GM04503 (cell line): Measurements from ENCODE around the gene ANXA9.

ENCODE experiments used
- DNase-seq: peaks from one replicate; pipeline ENCODE4 v3.0.0-alpha.2; 2012; ENCODE audit warnings: low read depth

Gene ANXA9

GRCh38 chr1:150974580-150975478, 7.3 kb upstream of the ANXA9 start, which contains the start of gene CERS2:
Gene CERS2, minus strand, starts transcription at chr1:150974835. Its CDS starts 5,745 bp downstream, at chr1:150969090.
- DNase-seq, result no peak

GRCh38 chr1:150976401-150976821, 5.7 kb upstream of the ANXA9 start:
- DNase-seq, result no peak

GRCh38 chr1:150976879-150977694, 5.0 kb upstream of the ANXA9 start:
- DNase-seq, result no peak

GRCh38 chr1:150979092-150980056, 2.7 kb upstream of the ANXA9 start:
- peak; percentile 44 for DNase-seq

GRCh38 chr1:150981177-150981804, 801 bp upstream of the ANXA9 start:
- DNase-seq, result no peak

- no peak for DNase-seq
These were observed 3.2 kb downstream of the ANXA9 start for GRCh38 chr1:150985179-150985825.

- DNase-seq, result no peak
These were observed 5.8 kb downstream of the ANXA9 start for GRCh38 chr1:150987924-150988323.

- DNase-seq, result no peak
These were observed 10.5 kb downstream of the ANXA9 start for GRCh38 chr1:150992626-150993025.

GRCh38 chr1:150994248-150994647, 12.2 kb downstream of the ANXA9 start:
- DNase-seq, result no peak

GRCh38 chr1:150995460-150995859, 13.4 kb downstream of the ANXA9 start:
- no peak for DNase-seq

GRCh38 chr1:150995896-150996295, 13.8 kb downstream of the ANXA9 start:
- no peak for DNase-seq

GRCh38 chr1:150997126-150997872, 15.2 kb downstream of the ANXA9 start:
- DNase-seq, result no peak

GRCh38 chr1:150997949-150998348, 15.9 kb downstream of the ANXA9 start:
- no peak for DNase-seq

GRCh38 chr1:150999051-150999674, 17.1 kb downstream of the ANXA9 start:
- no peak for DNase-seq

GRCh38 chr1:150999926-151000325, 17.8 kb downstream of the ANXA9 start:
- DNase-seq, result no peak

- DNase-seq, result no peak
These were observed 18.3 kb downstream of the ANXA9 start for GRCh38 chr1:151000408-151000807.

- DNase-seq, result no peak
These were observed 19.5 kb downstream of the ANXA9 start for GRCh38 chr1:151001602-151002001.

- no peak for DNase-seq
These were observed 20.0 kb downstream of the ANXA9 start for GRCh38 chr1:151002051-151002450.

- DNase-seq, result no peak
These were observed 20.5 kb downstream of the ANXA9 start for GRCh38 chr1:151002611-151003010.

- no peak for DNase-seq
These were observed 21.1 kb downstream of the ANXA9 start for GRCh38 chr1:151003180-151003579.
